Pulmonary artery endothelial cell (primary cell): ENCODE data around the gene DENND4A. TPM values are rescaled to one million over a fixed set of nuclear protein-coding genes. Genes with fewer than 3 reads are reported as not detected.

Source experiments
- DNase-seq: peaks from one replicate; pipeline ENCODE4 v3.0.0-alpha.2; 2011; ENCODE audit warnings: low read depth, low spot score
- total RNA-seq: library from RNA; depleted of rRNA; stranded (reverse); fragments of >200 nt; gene quantifications from 2 replicates; pipeline ENCODE4 v1.2.3, GENCODE V29; 2014

DENND4A gene
- 23.5 and 26.7 TPM in 2 replicates for total RNA-seq

GRCh38 chr15:65792138-65792987, at the start of gene DENND4A:
Gene DENND4A (minus strand): TSS chr15:65792293. CDS start chr15:65756450, 35,843 bp downstream.
- DNase-seq, result peak; percentile 96

GRCh38 chr15:65841121-65841930, 49.2 kb upstream of the DENND4A start:
- DNase-seq, result peak; percentile 43

- DNase-seq, result no peak
These were observed 47.9 kb upstream of the DENND4A start for GRCh38 chr15:65839985-65840384.

GRCh38 chr15:65839354-65839901, 47.3 kb upstream of the DENND4A start:
- no peak for DNase-seq

- DNase-seq, result no peak
These were observed 45.5 kb upstream of the DENND4A start for GRCh38 chr15:65837301-65838294.

GRCh38 chr15:65836665-65837064, 44.6 kb upstream of the DENND4A start:
- DNase-seq, result no peak

GRCh38 chr15:65835447-65835846, 43.4 kb upstream of the DENND4A start:
- no peak for DNase-seq

- no peak for DNase-seq
These were observed 42.6 kb upstream of the DENND4A start for GRCh38 chr15:65834603-65835282.

GRCh38 chr15:65833501-65834205, 41.6 kb upstream of the DENND4A start:
- DNase-seq, result no peak

GRCh38 chr15:65832549-65833364, 40.7 kb upstream of the DENND4A start:
- DNase-seq, result peak; percentile 86

GRCh38 chr15:65829130-65829764, 37.2 kb upstream of the DENND4A start:
- DNase-seq, result no peak

- DNase-seq, result no peak
These were observed 36.5 kb upstream of the DENND4A start for GRCh38 chr15:65828585-65828984.

GRCh38 chr15:65827065-65827464, 35.0 kb upstream of the DENND4A start:
- no peak for DNase-seq

GRCh38 chr15:65824941-65825544, 33.0 kb upstream of the DENND4A start:
- DNase-seq, result no peak

- DNase-seq, result peak; percentile 61
These were observed 32.1 kb upstream of the DENND4A start for GRCh38 chr15:65824031-65824743.

GRCh38 chr15:65822316-65822715, 30.2 kb upstream of the DENND4A start:
- DNase-seq, result no peak

GRCh38 chr15:65821070-65821469, 29.0 kb upstream of the DENND4A start:
- no peak for DNase-seq
